HEK293T (cell line): ENCODE data around the gene RNF32.

Experiments used
- ELF4 ChIP-seq: fragments of 450-650 bp; IDR thresholded peaks from 2 replicates; pipeline ENCODE4 v1.6.1; 2017; ENCODE audit warnings: antibody characterized with exemption
- FOXA1 ChIP-seq: fragments of 450-650 bp; IDR thresholded peaks from 2 replicates; pipeline ENCODE4 v1.6.1; 2016; ENCODE audit warnings: mild to moderate bottlenecking
- HDGF ChIP-seq: fragments of 450-650 bp; IDR thresholded peaks from 2 replicates; pipeline ENCODE4 v1.6.1; 2017; ENCODE audit warnings: antibody characterized with exemption, borderline replicate concordance
- NFRKB ChIP-seq: fragments of 450-650 bp; IDR thresholded peaks from 2 replicates; pipeline ENCODE4 v1.6.1; 2016; ENCODE audit warnings: mild to moderate bottlenecking, moderate library complexity
- PKNOX1 ChIP-seq: fragments of 450-650 bp; IDR thresholded peaks from 2 replicates; pipeline ENCODE4 v1.6.1; 2016
- SP1 ChIP-seq: fragments of 450-650 bp; IDR thresholded peaks from 2 replicates; pipeline ENCODE4 v1.6.1; 2017
- TARDBP ChIP-seq: fragments of 450-650 bp; IDR thresholded peaks from 2 replicates; pipeline ENCODE4 v1.6.1; 2016

- TF ChIP-seq PKNOX1: no peak
- no peak for TF ChIP-seq NFRKB
- TF ChIP-seq FOXA1: no peak
- TF ChIP-seq SP1: no peak
- no peak for TF ChIP-seq HDGF
- TF ChIP-seq TARDBP: no peak
- no peak for TF ChIP-seq ELF4
Observed at GRCh38 chr7:156673454-156673853, 32.9 kb downstream of the RNF32 start.
